ENCODE measurements around the gene ATP5PB.

ATP5PB gene

DNA sequence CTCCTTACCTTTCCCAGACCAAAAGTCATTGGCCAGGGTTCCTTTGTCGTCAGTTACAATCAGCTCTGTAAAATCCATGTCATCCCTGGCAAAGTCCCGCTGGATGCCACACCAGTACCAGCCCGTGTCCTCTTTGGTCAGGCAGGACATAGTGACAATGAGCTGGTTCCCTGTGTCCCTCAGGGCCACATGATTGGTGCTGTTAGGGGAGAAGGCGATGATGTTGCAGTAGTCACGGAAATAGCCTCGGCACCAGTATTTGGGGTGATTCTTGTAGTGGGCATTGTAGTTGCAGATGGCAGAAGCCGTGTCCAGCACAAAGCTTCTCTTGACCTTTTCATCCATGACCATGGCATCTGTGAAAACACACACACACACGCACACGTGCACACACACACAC, 39.4 kb downstream of the ATP5PB start:
- no peak for TF ChIP-seq CTCF (IDR thresholded peaks at IDR 0.05; ENCODE audit: insufficient read depth, low read depth, low read length, missing control alignments)
- DNase-seq (ENCODE audit: low read depth) = no peak
- no peak overlapping the region for H3K4me3 ChIP-seq (ENCODE audit: low read length)

DNA sequence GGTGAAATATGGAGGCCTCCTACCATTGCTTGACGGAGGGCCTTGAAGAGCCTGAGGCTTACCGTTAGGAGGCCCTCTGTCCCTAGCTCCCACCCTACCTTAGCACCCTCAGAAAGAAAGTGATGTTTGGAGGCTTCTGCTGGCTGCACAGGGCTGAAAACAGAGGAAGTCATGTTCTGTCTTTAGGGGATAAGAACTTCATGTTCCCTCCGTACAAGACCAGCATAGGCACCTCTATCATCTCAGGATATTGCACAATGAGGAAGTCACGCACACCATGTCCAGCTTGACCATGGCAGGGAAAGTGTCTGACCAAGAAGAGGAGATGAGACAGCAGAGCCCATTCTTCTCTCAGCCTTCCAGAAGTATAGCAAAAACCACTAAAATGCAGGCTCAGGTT, 40.3 kb downstream of the ATP5PB start:
- TF ChIP-seq CTCF (IDR thresholded peaks at IDR 0.05; ENCODE audit: insufficient read depth, low read depth, low read length, missing control alignments) = no peak
- DNase-seq (ENCODE audit: low read depth) = no peak
- no peak overlapping the region for H3K4me3 ChIP-seq (ENCODE audit: low read length)

- no peak overlapping the region for H3K4me3 ChIP-seq (ENCODE audit: low read length)
- no peak for TF ChIP-seq CTCF (IDR thresholded peaks at IDR 0.05; ENCODE audit: insufficient read depth, low read depth, low read length, missing control alignments)
- DNase-seq (ENCODE audit: low read depth) = no peak
Observed at GRCh38 chr1:111490220-111490619, 41.0 kb downstream of the ATP5PB start.

GRCh38 chr1:111491070-111491469, 41.8 kb downstream of the ATP5PB start:
- H3K4me3 ChIP-seq (ENCODE audit: low read length) = no peak overlapping the region
- DNase-seq (ENCODE audit: low read depth) = no peak
- TF ChIP-seq CTCF (IDR thresholded peaks at IDR 0.05; ENCODE audit: insufficient read depth, low read depth, low read length, missing control alignments) = no peak

DNA sequence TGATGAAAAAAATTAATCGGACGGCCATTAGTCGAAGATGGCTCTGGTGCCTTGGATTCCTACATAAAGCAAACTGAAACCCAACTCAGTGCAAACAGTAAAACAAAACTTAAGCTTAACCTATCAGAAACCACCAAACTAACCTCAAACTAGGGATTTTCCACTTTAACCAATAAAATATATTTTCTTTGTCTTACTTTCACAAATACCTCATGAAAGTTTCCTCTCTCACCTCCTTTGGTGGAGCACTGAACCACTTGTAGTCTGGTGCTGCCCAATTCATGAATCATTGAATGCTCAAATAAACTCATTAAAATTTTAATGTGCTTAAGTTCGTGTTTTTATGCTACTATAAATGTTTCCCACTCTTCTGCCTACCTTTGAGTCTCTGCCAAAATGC, 47.1 kb downstream of the ATP5PB start:
- no peak for DNase-seq (ENCODE audit: low read depth)
- no peak for TF ChIP-seq CTCF (IDR thresholded peaks at IDR 0.05; ENCODE audit: insufficient read depth, low read depth, low read length, missing control alignments)
- no peak overlapping the region for H3K4me3 ChIP-seq (ENCODE audit: low read length)

DNA sequence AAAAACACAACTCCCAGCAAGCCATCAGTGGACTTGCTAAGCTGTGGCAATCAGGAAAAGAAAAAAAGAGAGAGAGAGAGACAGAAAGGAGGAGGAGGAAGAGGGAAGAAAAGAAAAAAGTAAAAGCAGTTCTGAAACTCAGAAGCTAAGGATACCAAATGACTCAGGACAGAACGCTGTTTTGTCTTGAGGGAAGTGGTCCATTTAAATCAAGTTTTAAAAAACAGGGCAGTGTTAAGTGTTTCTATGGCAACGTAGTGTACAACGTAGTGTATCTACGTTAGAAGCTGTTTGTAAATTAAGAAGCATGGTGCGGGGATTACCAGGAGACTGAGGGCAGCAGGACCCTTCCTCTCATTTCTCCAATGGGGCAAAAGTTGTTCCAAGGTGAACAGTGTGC, 48.3 kb downstream of the ATP5PB start:
- no peak for DNase-seq (ENCODE audit: low read depth)
- TF ChIP-seq CTCF (IDR thresholded peaks at IDR 0.05; ENCODE audit: insufficient read depth, low read depth, low read length, missing control alignments) = no peak
- H3K4me3 ChIP-seq (ENCODE audit: low read length) = no peak overlapping the region

GRCh38 chr1:111499026-111499785, 49.9 kb downstream of the ATP5PB start:
- DNase-seq (ENCODE audit: low read depth) = peak; percentile 35
- H3K4me3 ChIP-seq (ENCODE audit: low read length) = no peak overlapping the region
- TF ChIP-seq CTCF (IDR thresholded peaks at IDR 0.05; ENCODE audit: insufficient read depth, low read depth, low read length, missing control alignments) = no peak
